Trophoblast cell (in vitro differentiated cells and primary cell): ENCODE data around the gene SECISBP2L.

Experiments used
- DNase-seq, 2 donors: peaks; one replicate each; pipeline ENCODE4 v3.0.0-alpha.2; 2016
- H2AFZ ChIP-seq: 2 replicates; pipeline ENCODE4 v1.6.1; 2013; ENCODE audit warnings: low read length, moderate library complexity, mild to moderate bottlenecking; ENCODE audit not compliant: insufficient read depth, poor library complexity
- H2AK5ac ChIP-seq: 2 replicates; pipeline ENCODE4 v1.6.1; 2013; ENCODE audit warnings: mild to moderate bottlenecking, low read length
- H2BK120ac ChIP-seq: 2 replicates; pipeline ENCODE4 v1.6.1; 2013; ENCODE audit warnings: low read length, mild to moderate bottlenecking, moderate library complexity; ENCODE audit not compliant: insufficient read depth, poor library complexity
- H2BK12ac ChIP-seq: 2 replicates; pipeline ENCODE4 v1.6.1; 2013; ENCODE audit warnings: mild to moderate bottlenecking, low read length, moderate library complexity
- H2BK5ac ChIP-seq: 2 replicates; pipeline ENCODE4 v1.6.1; 2013; ENCODE audit warnings: low read length, low read depth, moderate library complexity, mild to moderate bottlenecking; ENCODE audit not compliant: poor library complexity
- H3K14ac ChIP-seq: 2 replicates; pipeline ENCODE4 v1.6.1; 2013; ENCODE audit warnings: mild to moderate bottlenecking, low read length
- H3K18ac ChIP-seq: 2 replicates; pipeline ENCODE4 v1.6.1; 2013; ENCODE audit warnings: mild to moderate bottlenecking, low read length
- H3K23ac ChIP-seq: 2 replicates; pipeline ENCODE4 v1.6.1; 2013; ENCODE audit warnings: low read length
- H3K27ac ChIP-seq: 2 replicates; pipeline ENCODE4 v1.5.1; 2013; ENCODE audit warnings: low read depth, mild to moderate bottlenecking, inconsistent platforms, low read length, moderate library complexity
- H3K27me3 ChIP-seq: 2 replicates; pipeline ENCODE4 v1.6.1; 2013; ENCODE audit warnings: inconsistent platforms, mild to moderate bottlenecking, low read length, moderate library complexity; ENCODE audit not compliant: insufficient read depth
- H3K36me3 ChIP-seq, 2 experiments: 1 replicate in 1 of 2; 2 replicates in 1 of 2; pipeline ENCODE4 v1.6.1; 2013; ENCODE audit warnings: low read length in 2 of 2, mild to moderate bottlenecking in 2 of 2, moderate library complexity in 1 of 2; ENCODE audit not compliant: insufficient read depth in 2 of 2, control insufficient read depth in 1 of 2
- H3K4ac ChIP-seq: 2 replicates; pipeline ENCODE4 v1.6.1; 2013; ENCODE audit warnings: low read depth, mild to moderate bottlenecking, low read length, moderate library complexity
- H3K4me1 ChIP-seq, 2 experiments: 1 replicate in 1 of 2; 2 replicates in 1 of 2; pipeline ENCODE4 v1.6.1; 2013; ENCODE audit warnings: low read length in 2 of 2, mild to moderate bottlenecking in 2 of 2, moderate library complexity in 1 of 2; ENCODE audit not compliant: insufficient read depth in 2 of 2, control insufficient read depth in 1 of 2
- H3K4me2 ChIP-seq: 2 replicates; pipeline ENCODE4 v1.6.1; 2013; ENCODE audit warnings: inconsistent platforms, mild to moderate bottlenecking, low read length, moderate library complexity
- H3K4me3 ChIP-seq: 2 replicates; pipeline ENCODE4 v1.5.1; 2013; ENCODE audit warnings: mild to moderate bottlenecking, low read depth, low read length, inconsistent platforms
- H3K79me1 ChIP-seq: one replicate; pipeline ENCODE4 v1.6.1; 2013; ENCODE audit warnings: low read length
- H3K79me2 ChIP-seq: 2 replicates; pipeline ENCODE4 v1.6.1; 2013; ENCODE audit warnings: low read length, mild to moderate bottlenecking; ENCODE audit not compliant: control insufficient read depth, insufficient read depth, poor library complexity
- H3K9ac ChIP-seq: 2 replicates; pipeline ENCODE4 v1.6.1; 2013; ENCODE audit warnings: mild to moderate bottlenecking, low read length
- H3K9me3 ChIP-seq: 2 replicates; pipeline ENCODE4 v1.6.1; 2013; ENCODE audit warnings: low read depth, mild to moderate bottlenecking, control low read depth, inconsistent platforms, low read length; ENCODE audit not compliant: insufficient read depth
- H4K12ac ChIP-seq: 2 replicates; pipeline ENCODE4 v1.6.1; 2013; ENCODE audit warnings: low read depth, mild to moderate bottlenecking, low read length, moderate library complexity
- H4K8ac ChIP-seq: 2 replicates; pipeline ENCODE4 v1.6.1; 2013; ENCODE audit warnings: low read depth, mild to moderate bottlenecking, low read length, moderate library complexity
- H4K91ac ChIP-seq: one replicate; pipeline ENCODE4 v1.6.1; 2013; ENCODE audit warnings: low read depth, mild to moderate bottlenecking, low read length, moderate library complexity
- WGBS: extraction: QIAGEN DNeasy Blood & Tissue Kit; methylation state at CpG from one replicate; pipeline ENCODE4 v1.1.7; 2013; ENCODE audit warnings: missing lambda C conversion rate; ENCODE audit not compliant: insufficient read length, insufficient coverage; ENCODE audit errors: extremely low coverage; 5-methylcytosine and 5-hydroxymethylcytosine counted together

The SECISBP2L gene

GRCh38 chr15:48968066-48968465 lies 78.2 kb downstream of the SECISBP2L start:
- Histone ChIP-seq H2BK12ac (no peak overlapping the region), H2AK5ac (no peak overlapping the region), H3K14ac (no peak overlapping the region), H3K36me3 (no peaks in the 10 kb centered on the region), H3K79me1 (no peaks in the 10 kb centered on the region), H3K4me3 (no peak overlapping the region), H4K8ac (no peak overlapping the region), H2BK120ac (no peak overlapping the region), H3K27me3 (peaks cover 2% of the 10 kb centered on the region), H3K27ac (no peak overlapping the region), H3K9me3 (no peaks in the 10 kb centered on the region), H3K4me2 (no peak overlapping the region), H3K79me2 (no peaks in the 10 kb centered on the region), H2BK5ac (no peak overlapping the region), H4K91ac (no peak overlapping the region), H3K4ac (no peak overlapping the region), H3K9ac (no peak overlapping the region), H3K23ac (no peak overlapping the region), H3K4me1 (peaks cover 2 to 3% of the 10 kb centered on the region in 2 experiments), H4K12ac (no peak overlapping the region), H3K18ac (no peak overlapping the region), H2AFZ (no peak overlapping the region)
- no peak for DNase-seq
- WGBS = no CpG with 5 or more reads among the region's 4 CpGs

- H3K23ac ChIP-seq = no peak overlapping the region
- H3K79me2 ChIP-seq = no peaks in the 10 kb centered on the region
- H2AK5ac ChIP-seq = no peak overlapping the region
Observed at GRCh38 chr15:48967336-48967735, 78.9 kb downstream of the SECISBP2L start.

GRCh38 chr15:48966595-48967301 lies 79.5 kb downstream of the SECISBP2L start:
- WGBS = no CpG with 5 or more reads among the region's 2 CpGs

More at GRCh38 chr15:48967336-48967735, 78.9 kb downstream of the SECISBP2L start:
- Histone ChIP-seq H3K4me1 (peaks cover 6 to 8% of the 10 kb centered on the region in 2 experiments), H3K18ac (no peak overlapping the region), H3K4ac (no peak overlapping the region), H2BK12ac (no peak overlapping the region), H3K9ac (no peak overlapping the region), H3K4me2 (no peak overlapping the region), H4K8ac (no peak overlapping the region), H4K91ac (no peak overlapping the region), H2AFZ (no peak overlapping the region), H4K12ac (no peak overlapping the region), H3K79me1 (no peaks in the 10 kb centered on the region), H3K36me3 (no peaks in the 10 kb centered on the region), H3K9me3 (no peaks in the 10 kb centered on the region), H3K27me3 (peaks cover 10% of the 10 kb centered on the region), H3K27ac (no peak overlapping the region), H3K4me3 (no peak overlapping the region), H2BK5ac (no peak overlapping the region), H3K14ac (no peak overlapping the region), H2BK120ac (no peak overlapping the region)
- no peak for DNase-seq

GRCh38 chr15:48965972-48966371 lies 80.3 kb downstream of the SECISBP2L start:
- no peak overlapping the region for H2AFZ ChIP-seq
- H3K9ac ChIP-seq = no peak overlapping the region
- H2AK5ac ChIP-seq = no peak overlapping the region
- H3K23ac ChIP-seq = no peak overlapping the region
- no peak overlapping the region for H2BK12ac ChIP-seq
- H3K27me3 ChIP-seq = peaks cover 13% of the 10 kb centered on the region
- no peak overlapping the region for H3K4ac ChIP-seq
- H3K18ac ChIP-seq = no peak overlapping the region
- H4K8ac ChIP-seq = no peak overlapping the region
- peak; percentile 60 to 70 for DNase-seq
- H3K4me2 ChIP-seq = no peak overlapping the region
- H3K4me3 ChIP-seq = no peak overlapping the region
- no peaks in the 10 kb centered on the region for H3K36me3 ChIP-seq
- peaks cover 6 to 8% of the 10 kb centered on the region in 2 experiments for H3K4me1 ChIP-seq
- H3K79me2 ChIP-seq = no peaks in the 10 kb centered on the region
- no peak overlapping the region for H4K91ac ChIP-seq
- H3K27ac ChIP-seq = no peak overlapping the region
- H3K79me1 ChIP-seq = no peaks in the 10 kb centered on the region
- H2BK120ac ChIP-seq = no peak overlapping the region
- no peak overlapping the region for H4K12ac ChIP-seq
- H3K14ac ChIP-seq = no peak overlapping the region
- no peaks in the 10 kb centered on the region for H3K9me3 ChIP-seq
- no peak overlapping the region for H2BK5ac ChIP-seq

More at GRCh38 chr15:48966595-48967301, 79.5 kb downstream of the SECISBP2L start:
- H2AK5ac ChIP-seq = no peak overlapping the region
- DNase-seq = no peak
- no peak overlapping the region for H3K9ac ChIP-seq
- no peak overlapping the region for H3K4ac ChIP-seq
- no peak overlapping the region for H2BK12ac ChIP-seq
- H3K18ac ChIP-seq = no peak overlapping the region
- peaks cover 6 to 8% of the 10 kb centered on the region in 2 experiments for H3K4me1 ChIP-seq
- H3K23ac ChIP-seq = no peak overlapping the region
- H2BK120ac ChIP-seq = no peak overlapping the region
- no peaks in the 10 kb centered on the region for H3K79me1 ChIP-seq
- no peak overlapping the region for H3K4me3 ChIP-seq
- no peak overlapping the region for H2AFZ ChIP-seq
- no peak overlapping the region for H3K27ac ChIP-seq
- no peaks in the 10 kb centered on the region for H3K9me3 ChIP-seq
- no peak overlapping the region for H4K91ac ChIP-seq
- no peaks in the 10 kb centered on the region for H3K79me2 ChIP-seq
- H3K36me3 ChIP-seq = no peaks in the 10 kb centered on the region
- peaks cover 13% of the 10 kb centered on the region for H3K27me3 ChIP-seq
- H2BK5ac ChIP-seq = no peak overlapping the region
- no peak overlapping the region for H4K12ac ChIP-seq
- H3K4me2 ChIP-seq = no peak overlapping the region
- H4K8ac ChIP-seq = no peak overlapping the region
- no peak overlapping the region for H3K14ac ChIP-seq
